NCI-H774 (cell line): Measurements from ENCODE around the gene DCST1.

Experiments used
- DNase-seq: peaks from one replicate; lab custom pipeline; 2025; lab: John Stamatoyannopoulos, UW

DCST1 gene

GRCh38 chr1:155053531-155054105 is 20.0 kb downstream of the DCST1 start:
- no peak for DNase-seq

GRCh38 chr1:155057104-155057503 is 23.5 kb downstream of the DCST1 start:
- DNase-seq: no peak

GRCh38 chr1:155057788-155058211 is 24.2 kb downstream of the DCST1 start:
- no peak for DNase-seq

- no peak for DNase-seq
Measured at GRCh38 chr1:155060736-155061135, 27.1 kb downstream of the DCST1 start.

GRCh38 chr1:155061381-155062150 is 27.9 kb downstream of the DCST1 start:
- DNase-seq: peak; percentile 69

GRCh38 chr1:155062151-155062686 is 28.6 kb downstream of the DCST1 start:
- DNase-seq: no peak

- DNase-seq: no peak
Measured at GRCh38 chr1:155062702-155063411, 29.2 kb downstream of the DCST1 start.

GRCh38 chr1:155063550-155064110 is 30.0 kb downstream of the DCST1 start, which contains the start of gene EFNA4:
Gene EFNA4 (plus strand): TSS chr1:155063740. CDS start chr1:155063824, 84 bp downstream.
- no peak for DNase-seq

- DNase-seq: no peak
Measured at GRCh38 chr1:155064111-155064831, 30.6 kb downstream of the DCST1 start.

GRCh38 chr1:155064832-155065429 is 31.3 kb downstream of the DCST1 start:
- DNase-seq: no peak

GRCh38 chr1:155066777-155067176 is 33.2 kb downstream of the DCST1 start:
- no peak for DNase-seq

- DNase-seq: no peak
Measured at GRCh38 chr1:155068599-155068998, 35.0 kb downstream of the DCST1 start.

- DNase-seq: no peak
Measured at GRCh38 chr1:155069551-155070157, 36.0 kb downstream of the DCST1 start.

- DNase-seq: no peak
Measured at GRCh38 chr1:155070158-155070621, 36.6 kb downstream of the DCST1 start.

GRCh38 chr1:155070721-155071569 is 37.3 kb downstream of the DCST1 start:
- peak; percentile 77 for DNase-seq

- no peak for DNase-seq
Measured at GRCh38 chr1:155071701-155072100, 38.1 kb downstream of the DCST1 start.

GRCh38 chr1:155072531-155073289 is 39.1 kb downstream of the DCST1 start:
- no peak for DNase-seq

- no peak for DNase-seq
Measured at GRCh38 chr1:155073377-155074242, 40.0 kb downstream of the DCST1 start.
